Astrocyte of the spinal cord (primary cell): ENCODE data around the gene HSDL2.

ENCODE experiments used
- DNase-seq: peaks from one replicate; pipeline ENCODE4 v3.0.0; 2011; ENCODE audit warnings: low read depth, low spot score
- H3K4me3 ChIP-seq: 2 replicates; pipeline ENCODE4 v1.5.1; 2011; ENCODE audit warnings: low read depth, mild to moderate bottlenecking, low read length, moderate library complexity
- CTCF ChIP-seq: IDR thresholded peaks from 2 replicates; pipeline ENCODE4 v1.5.1; 2012; ENCODE audit warnings: low read depth, mild to moderate bottlenecking, low read length, inconsistent platforms
- in situ Hi-C: cut with HindIII; loops from 2 replicates; pipeline ENCODE4 v1.10.0; 2017; ENCODE audit warnings: low sequenced_read_pairs

Gene HSDL2

GRCh38 chr9:112465352-112465751, 85.4 kb downstream of the HSDL2 start:
- no peak for DNase-seq
- no peak for TF ChIP-seq CTCF
- in situ Hi-C loops: no loop called here
- no peak overlapping the region for H3K4me3 ChIP-seq

GRCh38 chr9:112472996-112473395, 93.1 kb downstream of the HSDL2 start:
- in situ Hi-C loops: no loop called here
- no peak for DNase-seq
- no peak for TF ChIP-seq CTCF
- no peak overlapping the region for H3K4me3 ChIP-seq

- in situ Hi-C loops: no loop called here
- no peak for TF ChIP-seq CTCF
- no peak overlapping the region for H3K4me3 ChIP-seq
- no peak for DNase-seq
Observed at GRCh38 chr9:112473986-112474385, 94.1 kb downstream of the HSDL2 start.

GRCh38 chr9:112475318-112475717, 95.4 kb downstream of the HSDL2 start:
- no peak for DNase-seq
- no peak overlapping the region for H3K4me3 ChIP-seq
- in situ Hi-C loops: no loop called here
- no peak for TF ChIP-seq CTCF

GRCh38 chr9:112477330-112477729, 97.4 kb downstream of the HSDL2 start:
- TF ChIP-seq CTCF: no peak
- H3K4me3 ChIP-seq: no peak overlapping the region
- no peak for DNase-seq
- in situ Hi-C loops: no loop called here

- in situ Hi-C loops: no loop called here
- no peak for DNase-seq
- H3K4me3 ChIP-seq: no peak overlapping the region
- no peak for TF ChIP-seq CTCF
Observed at GRCh38 chr9:112479221-112479620, 99.3 kb downstream of the HSDL2 start.

- TF ChIP-seq CTCF: no peak
- no peak overlapping the region for H3K4me3 ChIP-seq
- no peak for DNase-seq
- in situ Hi-C loops: no loop called here
Observed at GRCh38 chr9:112484607-112485006, 104.7 kb downstream of the HSDL2 start.
